OCI-LY3 (cell line): ENCODE measurements around the gene PRXL2A.
A peak's percentile ranks its signal among the peaks of the same experiment; 100 is the strongest.

Experiments used
- H2AFZ ChIP-seq: fragments of 200-600, 300-600 bp; shearing (Covaris generic); 2 replicates; pipeline ENCODE4 v1.6.0; 2014; ENCODE audit warnings: antibody characterized with exemption, low read depth, low read length
- H3K27ac ChIP-seq: fragments of 200-600, 300-600 bp; sonication (generic); 2 replicates; pipeline ENCODE4 v1.5.1; 2014; ENCODE audit warnings: mild to moderate bottlenecking, low read length, moderate library complexity, mixed read lengths
- H3K27me3 ChIP-seq: fragments of 200-600, 300-600 bp; sonication (generic); 2 replicates; pipeline ENCODE4 v1.6.1; 2014; ENCODE audit warnings: low read depth, low read length, mixed read lengths
- H3K36me3 ChIP-seq: fragments of 200-600, 300-600 bp; sonication (generic); replicated peaks from 2 replicates; pipeline ENCODE3; 2014; ENCODE audit warnings: low read depth, low read length, mixed read lengths
- H3K4me1 ChIP-seq: fragments of 300-600, 200-600 bp; sonication (generic); 2 replicates; pipeline ENCODE4 v1.6.1; 2014; ENCODE audit warnings: low read length, mixed read lengths
- H3K4me2 ChIP-seq: fragments of 200-600, 300-600 bp; sonication (generic); 2 replicates; pipeline ENCODE4 v1.6.1; 2014; ENCODE audit warnings: low read length, mixed read lengths
- H3K4me3 ChIP-seq: fragments of 300-600, 200-600 bp; sonication (generic); 2 replicates; pipeline ENCODE4 v1.5.1; 2014; ENCODE audit warnings: antibody characterized with exemption, mild to moderate bottlenecking, low read length, moderate library complexity
- H3K79me2 ChIP-seq: fragments of 300-600, 200-600 bp; shearing (Covaris generic); 2 replicates; pipeline ENCODE4 v1.6.1; 2014; ENCODE audit warnings: mild to moderate bottlenecking, low read length, mixed read lengths
- H3K9ac ChIP-seq: fragments of 300-600, 200-600 bp; shearing (Covaris generic); 2 replicates; pipeline ENCODE4 v1.6.0; 2014; ENCODE audit warnings: mild to moderate bottlenecking, low read length, moderate library complexity
- H3K9me3 ChIP-seq: fragments of 200-600, 300-600 bp; shearing (Covaris generic); 2 replicates; pipeline ENCODE4 v1.6.1; 2014; ENCODE audit warnings: low read length, mixed read lengths; ENCODE audit not compliant: insufficient read depth
- H4K20me1 ChIP-seq: fragments of 200-600, 300-600 bp; sonication (generic); 2 replicates; pipeline ENCODE4 v1.6.1; 2016; ENCODE audit warnings: low read length, mixed read lengths; ENCODE audit not compliant: insufficient read depth
- EZH2phosphoT487 ChIP-seq: fragments of 200-600 bp; shearing (Covaris generic); IDR thresholded peaks from 2 replicates; pipeline ENCODE4 v1.6.1; 2018; ENCODE audit warnings: antibody characterized with exemption, mixed run types, low read depth
- TF ChIP-seq, protein P1 (sequence below): fragments of 200-600, 300-600 bp; sonication (generic); IDR thresholded peaks from 2 replicates; pipeline ENCODE4 v1.5.1; 2014; ENCODE audit warnings: antibody characterized with exemption, low read length, low read depth

Gene PRXL2A

DNA sequence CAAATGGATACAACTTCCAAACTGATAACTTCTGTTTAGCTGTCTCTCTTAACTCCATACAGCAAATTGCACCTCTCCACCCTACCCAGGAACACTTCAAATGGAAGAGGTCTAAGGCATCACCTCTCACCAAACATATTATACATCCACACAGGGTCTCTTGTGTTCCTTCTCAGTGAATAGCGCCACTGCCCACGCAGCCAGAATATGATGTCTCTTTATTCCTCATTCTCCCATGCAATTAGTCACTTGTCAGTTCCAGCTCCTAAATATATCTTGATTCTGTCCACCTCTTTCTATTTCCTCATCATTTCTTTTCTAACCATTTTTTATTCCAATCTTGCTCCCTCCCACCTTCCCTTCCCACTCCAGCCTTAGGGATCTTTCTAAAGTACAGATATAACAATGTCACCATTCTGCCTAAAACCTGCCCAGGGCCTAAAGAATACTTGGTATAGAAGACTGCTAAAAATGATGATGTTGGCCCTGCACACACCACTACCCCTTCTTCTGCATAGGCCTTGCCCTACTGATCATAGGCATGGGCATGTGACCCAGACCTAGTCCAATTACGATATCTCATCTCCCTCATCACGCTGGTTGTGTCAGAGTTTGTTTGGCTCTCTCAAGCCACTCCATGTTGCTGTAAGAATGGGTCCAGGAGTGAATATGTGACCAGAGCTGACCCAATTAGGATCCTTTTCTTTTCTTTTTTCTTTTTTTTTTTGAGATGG, 40.0 kb downstream of the PRXL2A start:
- H3K27ac ChIP-seq: no peak overlapping the region
- no peaks in the 10 kb centered on the region for H3K36me3 ChIP-seq
- no peak overlapping the region for H2AFZ ChIP-seq
- H3K4me3 ChIP-seq: no peak overlapping the region
- H4K20me1 ChIP-seq: no peaks in the 10 kb centered on the region
- TF ChIP-seq, protein P1, sequence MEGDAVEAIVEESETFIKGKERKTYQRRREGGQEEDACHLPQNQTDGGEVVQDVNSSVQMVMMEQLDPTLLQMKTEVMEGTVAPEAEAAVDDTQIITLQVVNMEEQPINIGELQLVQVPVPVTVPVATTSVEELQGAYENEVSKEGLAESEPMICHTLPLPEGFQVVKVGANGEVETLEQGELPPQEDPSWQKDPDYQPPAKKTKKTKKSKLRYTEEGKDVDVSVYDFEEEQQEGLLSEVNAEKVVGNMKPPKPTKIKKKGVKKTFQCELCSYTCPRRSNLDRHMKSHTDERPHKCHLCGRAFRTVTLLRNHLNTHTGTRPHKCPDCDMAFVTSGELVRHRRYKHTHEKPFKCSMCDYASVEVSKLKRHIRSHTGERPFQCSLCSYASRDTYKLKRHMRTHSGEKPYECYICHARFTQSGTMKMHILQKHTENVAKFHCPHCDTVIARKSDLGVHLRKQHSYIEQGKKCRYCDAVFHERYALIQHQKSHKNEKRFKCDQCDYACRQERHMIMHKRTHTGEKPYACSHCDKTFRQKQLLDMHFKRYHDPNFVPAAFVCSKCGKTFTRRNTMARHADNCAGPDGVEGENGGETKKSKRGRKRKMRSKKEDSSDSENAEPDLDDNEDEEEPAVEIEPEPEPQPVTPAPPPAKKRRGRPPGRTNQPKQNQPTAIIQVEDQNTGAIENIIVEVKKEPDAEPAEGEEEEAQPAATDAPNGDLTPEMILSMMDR: no peak
- TF ChIP-seq EZH2phosphoT487: no peak
- H3K4me1 ChIP-seq: peaks cover 32% of the 10 kb centered on the region
- peaks cover 36% of the 10 kb centered on the region for H3K27me3 ChIP-seq
- H3K9me3 ChIP-seq: no peaks in the 10 kb centered on the region
- peak overlapping the region; percentile 48 for H3K4me2 ChIP-seq
- H3K9ac ChIP-seq: no peak overlapping the region
- no peaks in the 10 kb centered on the region for H3K79me2 ChIP-seq

DNA sequence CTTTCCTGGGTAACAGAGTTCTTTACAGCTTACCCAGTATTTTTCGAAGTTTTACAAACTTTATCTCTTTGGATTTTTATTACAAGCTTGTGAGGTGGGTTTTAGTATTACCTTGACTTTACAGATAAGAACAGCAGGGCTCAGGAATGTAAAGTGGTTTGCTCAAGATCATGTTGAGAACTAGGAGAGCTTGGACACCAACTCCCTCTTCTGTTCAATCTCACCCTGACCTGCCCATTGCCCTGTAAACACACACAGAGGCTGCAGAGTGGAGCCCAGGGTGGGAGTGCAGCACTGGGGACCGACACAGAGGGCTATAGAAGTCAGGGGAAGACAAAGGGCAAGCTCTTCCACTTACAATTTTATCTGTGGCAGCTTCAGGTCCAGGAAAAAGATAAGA, 41.2 kb downstream of the PRXL2A start:
- no peaks in the 10 kb centered on the region for H4K20me1 ChIP-seq
- H3K27ac ChIP-seq: no peak overlapping the region
- no peaks in the 10 kb centered on the region for H3K9me3 ChIP-seq
- peaks cover 32% of the 10 kb centered on the region for H3K4me1 ChIP-seq
- H2AFZ ChIP-seq: no peak overlapping the region
- H3K36me3 ChIP-seq: no peaks in the 10 kb centered on the region
- H3K27me3 ChIP-seq: peaks cover 36% of the 10 kb centered on the region
- no peaks in the 10 kb centered on the region for H3K79me2 ChIP-seq
- H3K9ac ChIP-seq: peak overlapping the region; percentile 16; the same call in 1 of the 2 replicates
- TF ChIP-seq EZH2phosphoT487: no peak
- TF ChIP-seq, protein P1: no peak
- H3K4me2 ChIP-seq: peak overlapping the region; percentile 48
- 0 out of 2 replicates have a peak overlapping the region, but pooled peaks have one; percentile 3 for H3K4me3 ChIP-seq

DNA sequence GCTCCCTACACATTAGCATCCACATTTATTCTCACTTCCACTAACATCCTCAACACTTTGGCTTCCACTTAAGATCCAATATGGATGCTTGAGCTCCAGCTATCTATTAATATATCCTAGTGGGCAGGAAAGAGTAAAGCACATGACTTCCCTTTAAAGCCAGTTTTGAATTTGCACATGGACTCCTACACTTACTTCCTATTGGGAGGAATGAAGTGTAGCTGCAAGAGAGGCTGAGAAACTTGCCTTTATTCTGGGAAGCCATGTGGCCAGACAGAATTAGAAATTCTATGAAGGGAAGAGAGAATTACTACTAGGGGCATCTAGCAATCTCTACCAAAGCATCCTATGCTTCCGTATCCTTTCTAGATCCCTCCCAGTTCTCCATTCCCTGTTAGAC, 42.8 kb downstream of the PRXL2A start:
- no peak overlapping the region for H3K4me3 ChIP-seq
- peaks cover 12% of the 10 kb centered on the region for H3K79me2 ChIP-seq
- H3K27me3 ChIP-seq: peaks cover 25% of the 10 kb centered on the region
- H3K9ac ChIP-seq: no peak overlapping the region
- H3K9me3 ChIP-seq: no peaks in the 10 kb centered on the region
- TF ChIP-seq EZH2phosphoT487: no peak
- TF ChIP-seq, protein P1: no peak
- H3K4me1 ChIP-seq: peaks cover 39% of the 10 kb centered on the region
- H4K20me1 ChIP-seq: peaks cover 11% of the 10 kb centered on the region
- H3K36me3 ChIP-seq: no peaks in the 10 kb centered on the region
- no peak overlapping the region for H2AFZ ChIP-seq
- H3K4me2 ChIP-seq: no peak overlapping the region
- no peak overlapping the region for H3K27ac ChIP-seq

DNA sequence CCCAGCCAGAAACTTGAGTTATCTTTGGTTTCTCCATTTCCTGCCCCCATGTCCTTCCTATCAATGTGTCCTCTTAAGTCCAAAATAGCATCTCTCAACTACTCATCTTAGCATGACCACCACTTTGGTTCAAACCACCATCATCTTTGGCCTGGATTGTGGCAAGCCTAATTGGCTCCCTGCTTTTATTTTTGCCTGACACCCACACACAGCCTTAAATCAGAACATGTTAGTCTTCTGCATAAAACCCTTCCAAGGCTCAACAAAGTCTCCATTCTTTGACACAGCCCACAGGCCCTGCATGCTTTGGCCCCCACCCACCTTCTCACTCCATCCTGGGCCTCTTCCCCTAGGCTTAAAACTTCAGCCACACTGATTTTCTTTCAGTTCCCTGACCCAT, 43.7 kb downstream of the PRXL2A start:
- H3K27me3 ChIP-seq: peaks cover 15% of the 10 kb centered on the region
- TF ChIP-seq, protein P1: no peak
- TF ChIP-seq EZH2phosphoT487: no peak
- no peak overlapping the region for H3K4me2 ChIP-seq
- H4K20me1 ChIP-seq: peaks cover 15% of the 10 kb centered on the region
- no peak overlapping the region for H3K27ac ChIP-seq
- H3K4me3 ChIP-seq: no peak overlapping the region
- no peak overlapping the region for H3K9ac ChIP-seq
- no peaks in the 10 kb centered on the region for H3K9me3 ChIP-seq
- H3K36me3 ChIP-seq: no peaks in the 10 kb centered on the region
- no peak overlapping the region for H2AFZ ChIP-seq
- H3K79me2 ChIP-seq: peaks cover 20% of the 10 kb centered on the region
- H3K4me1 ChIP-seq: peaks cover 48% of the 10 kb centered on the region
